GM21360 (cell line): ENCODE data around the gene PLXNA4.

Experiments
- ATAC-seq: cut with Tn5 transposase; IDR thresholded peaks from one replicate; pipeline ENCODE4 v1.9.1; 2021; ENCODE audit warnings: mild to moderate bottlenecking, moderate library complexity; ENCODE audit not compliant: unreplicated experiment

Gene PLXNA4

DNA sequence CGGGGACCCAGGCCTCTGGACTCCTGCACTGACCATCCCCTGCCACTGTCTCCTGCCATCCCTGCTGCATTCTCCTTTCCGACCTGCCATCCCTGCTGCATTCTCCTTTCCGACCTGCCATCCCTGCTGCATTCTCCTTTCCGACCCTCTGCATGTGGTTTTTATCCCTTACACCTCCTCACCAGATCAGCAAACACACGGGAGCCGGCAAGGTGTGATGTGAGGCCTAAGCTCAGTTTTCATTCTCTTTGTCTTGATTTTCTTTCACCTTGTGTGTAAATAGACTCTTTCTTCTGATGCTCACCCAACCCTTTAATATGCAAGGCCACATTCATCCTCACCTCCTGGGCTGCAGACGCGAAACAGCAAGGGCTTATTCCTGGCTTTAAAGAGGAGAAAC, 11.4 kb downstream of the PLXNA4 start:
- no peak for ATAC-seq

DNA sequence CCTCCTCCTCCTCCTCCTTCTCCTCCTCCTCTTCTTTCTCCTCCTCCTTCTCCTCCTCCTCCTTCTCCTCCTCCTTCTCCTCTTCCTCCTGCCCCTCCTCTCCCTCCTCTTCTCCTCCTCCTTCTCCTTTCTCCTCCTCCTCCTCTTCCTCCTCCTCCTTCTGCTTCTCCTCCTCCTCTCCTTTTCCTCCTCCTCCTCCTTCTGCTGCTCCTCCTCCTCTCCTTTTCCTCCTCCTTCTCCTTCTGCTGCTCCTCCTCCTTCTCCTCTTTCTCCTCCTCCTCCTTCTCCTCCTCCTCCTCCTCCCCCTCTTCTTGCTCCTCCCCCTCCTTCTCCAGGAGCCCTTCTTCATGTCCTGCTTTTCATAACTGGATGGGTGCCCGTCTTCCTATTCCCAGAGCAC, 12.2 kb downstream of the PLXNA4 start:
- no peak for ATAC-seq

DNA sequence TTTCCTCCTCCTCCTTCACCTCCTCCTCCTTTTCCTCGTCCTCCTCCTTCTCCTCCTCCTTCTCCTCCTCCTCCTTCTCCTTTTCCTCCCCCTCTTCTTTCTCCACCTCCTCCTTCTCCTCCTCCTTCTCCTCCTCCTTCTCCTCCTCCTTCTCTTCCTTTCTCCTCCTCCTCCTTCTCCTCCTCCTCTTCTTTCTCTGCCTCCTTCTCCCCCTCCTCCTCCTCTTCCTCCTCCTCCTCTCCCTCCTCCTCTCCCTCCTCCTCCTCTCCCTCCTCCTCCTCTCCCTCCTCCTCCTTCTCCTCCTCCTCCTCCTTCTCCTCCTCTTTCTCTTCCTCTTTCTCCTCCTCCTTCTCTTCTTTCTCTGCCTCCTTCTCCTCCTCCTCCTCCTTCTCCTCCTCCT, 13.6 kb downstream of the PLXNA4 start:
- ATAC-seq: no peak

DNA sequence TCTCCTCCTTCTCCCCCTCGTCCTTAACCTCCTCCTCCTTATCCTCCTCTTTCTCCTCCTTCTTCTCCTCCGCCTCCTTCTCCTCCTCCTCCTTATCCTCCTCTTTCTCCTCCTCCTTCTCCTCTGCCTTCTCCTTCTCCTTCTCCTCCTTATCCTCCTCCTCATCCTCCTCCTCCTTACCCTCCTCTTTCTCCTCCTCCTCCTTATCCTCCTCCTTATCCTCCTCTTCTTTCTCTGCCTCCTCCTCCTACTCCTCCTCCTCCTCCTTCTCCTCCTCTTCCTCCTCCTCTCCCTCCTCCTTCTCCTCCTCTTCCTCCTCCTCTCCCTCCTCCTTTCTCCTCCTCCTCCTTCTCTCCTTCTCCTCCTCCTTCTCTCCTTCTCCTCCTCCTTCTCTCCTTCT, 14.5 kb downstream of the PLXNA4 start:
- no peak for ATAC-seq

DNA sequence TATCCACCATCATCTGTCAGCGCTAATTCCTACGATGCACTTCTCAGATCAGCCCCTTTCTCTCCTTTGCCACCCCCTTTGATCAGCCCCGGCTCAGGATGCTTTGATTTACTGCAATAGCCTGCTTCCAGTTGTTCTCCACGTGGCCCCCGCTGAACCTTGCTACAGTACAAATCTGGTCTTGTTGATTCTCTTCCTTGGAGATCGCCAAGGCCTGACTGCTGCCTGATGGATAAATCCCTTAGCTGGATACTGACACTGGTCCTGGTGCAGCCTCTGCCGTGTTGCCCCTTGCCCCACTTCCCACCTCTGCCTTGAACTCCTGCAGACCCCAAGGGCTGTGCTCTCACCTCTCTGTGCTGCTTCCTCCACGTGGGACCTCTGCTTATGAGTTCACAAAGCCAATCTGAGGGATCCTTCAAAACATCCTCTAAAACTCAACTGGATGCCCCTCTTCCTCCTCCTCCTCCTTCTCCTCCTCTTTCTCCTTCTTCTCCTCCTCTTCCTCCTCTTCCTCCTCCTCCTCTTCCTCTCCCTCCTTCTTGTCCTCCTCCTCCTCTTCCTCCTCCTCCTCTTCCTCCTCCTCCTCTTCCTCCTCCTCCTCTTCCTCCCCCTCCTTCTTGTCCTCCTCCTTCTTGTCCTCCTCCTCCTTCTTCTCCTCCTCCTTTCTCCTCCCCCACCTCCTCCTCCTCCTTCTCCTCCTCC, 15.3 kb downstream of the PLXNA4 start:
- ATAC-seq: no peak

DNA sequence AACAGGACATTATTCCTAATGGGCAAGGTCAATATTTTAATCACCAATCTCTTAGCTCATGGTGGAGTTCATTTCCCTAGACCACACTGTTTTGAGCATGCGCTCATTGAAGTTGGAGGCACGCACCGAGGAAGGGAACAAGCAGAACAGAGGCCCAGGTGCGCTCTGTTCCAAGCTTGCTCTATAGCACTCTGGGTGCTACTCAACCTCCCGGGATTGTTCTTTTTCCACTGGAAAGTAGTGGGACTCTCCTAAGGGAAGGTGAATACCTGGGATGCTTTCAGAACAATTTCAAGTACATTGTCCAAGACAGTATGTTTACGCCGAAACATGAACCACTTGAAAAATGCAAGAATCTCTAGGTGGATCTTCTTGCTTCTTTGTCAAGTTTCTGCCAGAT, 16.2 kb downstream of the PLXNA4 start:
- no peak for ATAC-seq

DNA sequence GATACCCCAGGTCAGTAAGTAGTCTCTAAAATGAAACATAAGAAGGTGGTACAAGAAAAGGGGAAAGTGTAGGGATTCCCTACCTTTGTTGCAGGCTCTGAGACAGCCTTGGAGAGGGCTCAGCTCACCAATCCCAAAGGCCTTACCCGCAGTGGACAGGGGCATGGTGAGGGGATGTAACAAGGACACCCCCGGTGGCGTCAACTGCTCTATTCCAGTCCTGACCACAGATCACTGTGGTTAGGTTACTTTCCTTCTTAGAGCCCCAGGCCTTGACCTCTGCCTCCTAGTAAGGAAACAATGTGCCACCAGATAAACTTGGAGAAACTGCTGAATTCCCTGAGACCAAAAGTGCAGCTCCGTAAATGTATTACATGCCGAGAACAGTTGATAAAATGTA, 17.5 kb downstream of the PLXNA4 start:
- no peak for ATAC-seq

DNA sequence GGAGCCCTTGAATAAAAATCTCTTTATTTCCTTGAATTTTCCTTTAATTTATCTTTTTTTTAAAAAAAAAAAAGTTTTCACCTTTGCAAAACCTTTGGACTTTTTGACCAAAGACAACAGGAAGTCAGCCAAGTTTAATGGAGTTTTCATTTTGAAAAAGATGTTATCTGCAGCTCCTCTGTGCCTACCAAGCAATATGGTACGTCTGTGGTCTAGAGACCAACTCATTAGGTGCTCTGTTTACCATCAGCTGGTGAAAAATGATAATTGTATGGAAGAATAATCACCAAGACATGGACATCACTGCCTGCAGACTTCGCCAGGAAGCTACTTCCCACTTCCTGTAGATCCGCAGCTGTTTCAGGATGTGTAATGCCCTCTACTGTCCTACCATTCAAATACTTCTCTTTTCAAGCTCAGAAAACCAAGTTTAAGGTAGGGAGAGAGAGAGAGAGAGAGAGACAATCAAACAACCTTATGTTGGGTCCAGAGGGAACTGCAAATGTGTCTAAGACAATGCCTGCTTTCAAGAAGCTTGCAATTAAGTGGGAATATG, 18.7 kb downstream of the PLXNA4 start:
- no peak for ATAC-seq

DNA sequence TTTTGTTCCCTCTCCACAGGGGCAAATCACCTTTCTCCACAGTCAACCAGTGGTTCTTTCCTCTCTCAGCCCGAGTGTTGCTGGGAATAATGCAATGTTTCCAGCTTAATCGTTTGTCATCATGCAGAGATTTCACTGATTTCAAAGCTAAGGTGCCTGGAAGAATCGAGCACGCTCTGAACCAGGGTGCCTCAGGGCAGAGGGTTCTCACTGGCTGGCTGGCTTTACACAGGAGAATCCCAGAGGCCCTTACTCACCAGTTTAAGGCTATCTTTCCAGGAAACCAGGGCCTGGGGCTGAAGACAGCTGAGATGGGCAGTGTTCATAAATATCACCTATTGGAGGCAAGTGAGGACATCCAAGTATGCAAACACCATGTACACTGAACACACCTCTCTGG, 21.8 kb downstream of the PLXNA4 start:
- ATAC-seq: no peak

DNA sequence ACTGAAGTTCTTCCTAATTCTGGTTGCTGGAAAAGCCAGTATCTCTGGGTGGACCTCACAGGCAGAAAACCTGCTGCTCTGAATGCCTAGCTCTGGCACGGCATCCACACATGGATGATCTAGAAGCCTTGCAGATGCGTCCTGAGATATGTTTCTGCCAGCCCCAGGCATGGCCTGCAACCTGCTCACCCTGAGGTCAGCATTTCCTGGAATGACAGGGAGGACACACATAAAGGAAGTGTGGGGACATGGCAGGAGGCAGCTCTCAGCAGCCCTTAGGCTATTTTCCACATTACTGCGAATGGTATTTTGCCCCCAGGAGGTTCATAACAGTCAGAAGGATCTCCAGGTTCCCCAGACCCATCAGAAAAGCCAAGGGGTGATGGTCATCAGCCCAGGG, 23.2 kb downstream of the PLXNA4 start:
- no peak for ATAC-seq

DNA sequence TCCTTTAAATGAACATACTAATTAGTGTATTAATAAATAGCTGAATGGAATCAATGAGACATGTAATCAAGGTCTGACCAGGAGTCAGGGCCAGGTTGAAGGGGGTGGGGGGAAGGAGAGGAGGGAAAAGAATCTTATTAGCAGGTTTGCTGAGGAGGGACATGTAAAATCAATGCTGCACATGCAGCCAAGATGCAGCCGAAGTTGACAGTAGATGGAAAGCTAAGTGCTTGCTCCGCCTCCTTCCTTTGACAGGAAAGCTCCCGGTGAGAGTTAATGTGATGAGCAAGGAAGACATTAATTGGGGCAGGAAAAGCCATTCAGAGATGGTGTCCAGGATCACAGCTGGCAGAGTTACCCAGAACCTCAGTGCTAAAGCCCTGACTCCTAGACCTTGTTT, 24.4 kb downstream of the PLXNA4 start:
- ATAC-seq: no peak

DNA sequence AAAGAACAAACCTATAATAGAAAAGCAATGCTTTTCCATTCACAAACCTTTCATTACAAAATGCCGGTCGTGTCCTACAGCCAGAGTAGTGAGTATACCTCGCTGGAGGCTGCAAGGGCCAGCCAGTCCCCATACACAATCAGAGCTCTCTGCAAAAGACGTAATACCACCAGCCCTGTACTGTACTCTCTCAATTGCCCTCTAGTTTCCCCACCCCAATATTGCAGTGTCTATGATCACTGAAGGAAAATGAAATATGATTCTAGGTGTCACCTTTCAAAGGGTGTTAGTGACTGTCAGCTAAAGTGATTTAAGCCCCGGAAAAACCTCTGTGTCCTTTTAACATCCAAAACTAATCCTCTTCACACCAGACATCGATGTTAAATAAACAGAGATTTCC, 24.8 kb downstream of the PLXNA4 start:
- ATAC-seq: no peak

DNA sequence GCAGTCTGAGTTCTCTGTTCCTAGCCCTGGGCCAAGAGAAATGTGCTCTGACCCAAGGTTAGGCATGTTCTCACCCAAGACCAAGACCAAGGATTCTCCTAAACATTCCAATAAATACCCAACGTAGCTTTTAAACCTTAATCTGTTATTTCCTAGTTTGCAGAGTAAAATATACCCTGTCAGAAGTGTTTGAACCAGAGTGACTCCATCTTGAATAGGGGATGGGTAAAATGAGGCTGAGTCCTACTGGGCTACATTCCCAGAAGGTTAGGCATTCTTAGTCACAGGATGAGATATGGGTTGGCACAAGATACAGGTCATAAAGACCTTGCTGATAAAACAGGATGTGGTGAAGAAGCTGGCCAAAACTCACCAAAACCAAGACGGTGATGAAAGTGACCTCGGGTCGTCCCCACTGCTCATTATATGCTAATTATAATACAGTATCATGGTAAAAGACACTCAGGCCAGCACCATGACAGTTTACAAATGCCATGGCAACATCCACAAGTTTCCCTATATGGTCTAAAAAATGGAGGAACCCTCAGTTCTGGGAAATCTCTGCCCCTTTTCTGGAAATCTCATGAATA, 27.7 kb downstream of the PLXNA4 start:
- ATAC-seq: no peak

DNA sequence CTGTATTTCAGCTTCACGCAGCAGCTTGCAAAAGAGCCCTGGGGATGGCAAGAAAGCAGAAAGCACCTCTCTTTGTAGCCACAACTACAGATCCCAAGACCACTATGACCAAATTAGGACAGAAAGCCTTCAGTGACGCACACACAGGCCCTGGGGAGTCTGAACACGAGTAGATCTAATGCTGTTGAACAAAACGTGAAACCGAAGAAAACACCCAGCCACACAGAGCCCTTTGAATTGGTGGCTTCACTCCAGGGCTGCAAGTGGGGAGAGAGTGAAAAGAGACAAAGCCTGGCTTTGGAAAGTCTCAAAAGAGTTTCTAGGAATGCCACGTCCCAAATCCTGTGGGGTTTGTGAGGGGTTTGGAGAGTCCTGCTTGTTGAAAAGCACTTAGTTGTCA, 28.4 kb downstream of the PLXNA4 start:
- ATAC-seq: no peak

DNA sequence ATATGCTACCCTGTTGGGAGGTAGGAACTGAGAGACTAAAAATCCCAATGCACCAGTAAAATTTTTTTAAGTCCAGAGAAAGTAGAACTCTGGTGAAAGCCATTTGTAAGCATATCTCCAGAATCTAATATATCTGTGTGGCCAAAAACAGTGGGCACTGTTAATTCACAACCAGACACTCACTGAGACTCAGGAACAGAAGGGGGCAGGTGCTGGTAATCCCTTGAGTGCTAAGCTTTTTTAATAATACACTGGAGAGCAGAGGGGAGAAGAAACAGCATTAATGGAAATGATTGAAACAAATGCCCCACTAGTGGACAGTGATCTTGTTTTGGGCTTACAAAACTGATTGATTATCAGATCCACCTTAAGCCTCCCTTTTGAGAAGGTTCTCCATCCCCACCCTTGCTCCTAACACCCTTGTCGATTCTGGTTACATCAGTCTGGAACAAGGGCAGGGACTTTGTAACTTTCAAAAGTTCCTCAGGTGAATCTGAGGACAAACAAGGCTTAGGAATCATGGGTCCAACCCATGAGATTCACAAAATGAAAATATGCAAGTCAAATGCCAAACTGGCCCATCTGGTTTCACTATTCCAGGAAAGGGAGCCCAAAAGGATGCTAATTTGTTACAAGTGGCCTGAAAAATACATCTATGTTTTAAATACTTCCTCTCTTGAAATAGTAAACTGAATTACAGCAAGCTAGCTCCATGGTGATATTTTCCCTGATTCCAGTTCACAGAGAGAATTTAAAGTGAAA, 29.7 kb downstream of the PLXNA4 start:
- ATAC-seq: no peak

DNA sequence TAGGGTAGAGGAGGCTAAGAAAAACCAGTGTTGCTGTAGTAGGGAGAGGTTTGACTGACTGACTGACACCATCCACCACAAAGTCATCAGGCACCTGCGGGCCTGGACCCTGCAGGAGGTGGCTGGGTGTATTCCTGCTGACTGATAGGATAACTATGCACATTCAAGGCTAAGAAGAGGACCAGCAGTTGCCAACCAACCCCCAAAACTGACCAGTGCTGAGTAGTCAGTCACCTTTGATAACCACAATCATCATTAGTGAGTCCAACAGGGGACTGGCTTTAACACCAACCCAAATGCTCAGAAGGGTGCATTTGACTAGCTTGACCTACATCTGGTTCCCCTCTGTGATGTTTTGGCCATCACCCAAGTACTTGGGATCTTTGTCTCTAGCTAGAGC, 30.5 kb downstream of the PLXNA4 start:
- no peak for ATAC-seq

DNA sequence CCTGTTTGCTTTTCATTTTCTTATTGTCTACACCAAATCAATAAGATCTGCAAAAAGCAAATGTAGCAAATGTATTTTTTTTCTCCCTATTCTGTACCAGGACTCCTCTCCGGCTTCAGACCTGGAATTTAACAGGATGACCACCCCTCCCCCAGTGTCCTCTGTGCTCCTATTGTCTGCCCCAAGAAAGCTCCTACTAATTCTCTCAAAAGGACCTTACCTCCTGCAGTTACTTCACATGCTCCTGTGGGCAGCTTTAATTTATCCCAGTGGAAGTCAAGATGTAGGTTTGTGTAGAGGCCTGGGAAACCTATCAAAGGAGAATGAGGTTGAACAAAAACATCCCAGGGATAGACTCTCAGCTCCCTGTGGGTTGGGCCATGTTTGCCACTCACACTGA, 31.3 kb downstream of the PLXNA4 start:
- no peak for ATAC-seq

DNA sequence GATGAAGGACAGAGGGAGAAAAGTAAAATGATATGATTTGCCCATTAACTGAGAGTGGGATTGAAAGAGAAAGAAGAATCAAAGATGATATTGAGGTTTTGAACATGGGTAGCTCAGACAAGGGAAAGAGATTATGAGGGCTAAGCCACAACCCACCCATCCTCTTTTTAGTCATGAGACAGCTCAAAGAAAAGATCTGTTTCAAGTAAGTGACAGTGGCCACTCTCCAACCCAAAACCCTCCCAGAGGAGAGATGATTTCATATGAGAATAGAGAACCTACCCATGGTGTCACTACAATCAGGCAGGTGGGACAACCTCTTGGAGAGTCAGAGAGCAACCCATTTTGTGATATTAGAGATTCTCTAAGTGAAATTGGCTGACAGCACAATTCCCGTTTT, 32.2 kb downstream of the PLXNA4 start:
- no peak for ATAC-seq

DNA sequence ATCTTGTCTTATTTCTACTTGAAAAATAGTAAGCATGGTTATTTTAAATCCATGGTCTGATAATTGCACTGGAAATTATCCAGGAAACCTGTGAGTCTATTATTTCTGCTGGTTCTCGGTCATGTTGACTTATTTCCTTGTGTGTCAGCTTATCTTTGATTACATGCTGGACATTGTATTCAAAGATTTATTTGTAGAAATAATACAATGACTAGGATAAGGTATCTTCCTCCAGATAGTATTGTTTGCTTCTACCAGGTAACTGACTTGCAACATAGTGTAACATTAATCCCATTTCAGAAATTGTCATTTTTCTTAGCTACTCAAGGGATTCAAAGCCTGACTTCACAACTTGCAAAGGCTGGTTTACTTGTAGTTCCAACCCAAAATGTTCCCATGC, 33.4 kb downstream of the PLXNA4 start:
- ATAC-seq: no peak

DNA sequence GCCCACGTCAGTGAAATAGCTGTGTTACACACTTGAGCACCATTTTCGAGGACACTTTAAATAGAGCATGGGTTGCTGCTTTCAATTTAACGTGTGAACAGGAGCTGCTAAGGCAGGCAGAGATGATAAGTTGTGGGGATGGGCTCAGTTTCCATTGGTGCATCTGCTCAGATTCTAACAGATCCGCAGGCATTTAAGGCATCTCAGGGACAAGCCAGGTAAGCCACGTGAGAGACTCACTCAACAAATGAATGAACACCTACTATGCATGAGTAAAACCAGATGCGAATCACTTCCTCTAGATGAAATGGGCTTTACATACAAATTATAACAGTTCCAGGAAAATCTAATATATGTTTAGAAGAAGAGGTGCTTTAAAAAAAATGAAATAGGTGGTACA, 34.6 kb downstream of the PLXNA4 start:
- no peak for ATAC-seq

DNA sequence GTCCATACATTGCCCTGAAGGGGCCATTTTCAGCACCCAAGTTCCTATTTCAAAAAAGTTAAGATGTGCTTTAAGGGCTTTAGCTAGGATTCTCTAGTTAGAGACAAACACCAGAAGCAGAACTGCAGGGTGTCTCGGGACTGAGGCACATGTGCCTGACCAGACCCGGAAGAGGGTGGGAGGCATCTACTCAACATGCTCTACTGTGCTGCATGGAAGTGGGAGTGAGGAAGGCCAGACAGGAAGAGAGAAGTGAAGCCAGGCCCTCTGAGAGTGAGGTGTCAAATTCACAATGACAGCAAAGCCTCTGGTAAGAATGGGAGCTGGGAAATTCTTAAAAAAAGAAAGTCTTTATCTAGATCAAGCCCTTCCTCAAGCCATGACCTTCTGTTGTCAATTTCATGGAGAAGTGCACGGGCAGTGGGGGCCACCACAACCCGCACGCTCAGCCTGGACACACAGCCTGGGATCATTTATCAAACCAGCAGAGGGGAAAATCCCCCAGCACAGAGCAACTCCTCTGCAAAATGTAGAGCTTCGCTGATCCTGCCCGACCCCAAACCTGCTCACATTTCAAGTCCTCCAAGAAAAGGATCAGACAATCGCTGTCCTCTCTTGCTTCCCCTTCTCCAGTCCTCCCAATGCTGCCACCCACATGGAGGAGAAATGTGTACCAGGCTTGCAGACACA, 38.7 kb downstream of the PLXNA4 start:
- ATAC-seq: no peak
